NT2/D1 (cell line): Measurements from ENCODE around the gene PPIF.

Experiments
- DNase-seq: peaks from one replicate; pipeline ENCODE4 v3.0.0-alpha.2; 2011; ENCODE audit warnings: low read depth, low spot score
- H3K27me3 ChIP-seq: 2 replicates; pipeline ENCODE4 v1.6.0; 2011; ENCODE audit warnings: mild to moderate bottlenecking; ENCODE audit not compliant: insufficient read length, insufficient read depth
- H3K36me3 ChIP-seq: 2 replicates; pipeline ENCODE4 v1.6.1; 2011; ENCODE audit warnings: mild to moderate bottlenecking, low read length, mixed read lengths; ENCODE audit not compliant: insufficient read depth, insufficient read length
- H3K4me1 ChIP-seq: 2 replicates; pipeline ENCODE4 v1.5.1; 2011; ENCODE audit not compliant: insufficient read depth, insufficient read length
- H3K4me3 ChIP-seq: 2 replicates; pipeline ENCODE4 v1.5.1; 2011; ENCODE audit warnings: low read depth; ENCODE audit not compliant: insufficient read length
- H3K9ac ChIP-seq: 2 replicates; pipeline ENCODE4 v1.6.0; 2011; ENCODE audit warnings: low read depth; ENCODE audit not compliant: insufficient read length
- H3K9me3 ChIP-seq: 2 replicates; pipeline ENCODE4 v1.5.1; 2011; ENCODE audit warnings: mild to moderate bottlenecking, low read length; ENCODE audit not compliant: insufficient read depth
- SUZ12 ChIP-seq: IDR thresholded peaks from 2 replicates; pipeline ENCODE4 v1.6.1; 2011; ENCODE audit not compliant: insufficient read length, insufficient read depth; ENCODE audit errors: extremely low read depth
- YY1 ChIP-seq: IDR thresholded peaks from 2 replicates; pipeline ENCODE4 v1.6.1; 2011; ENCODE audit not compliant: insufficient read length, insufficient read depth
- ZNF274 ChIP-seq: IDR thresholded peaks from 2 replicates; pipeline ENCODE4 v1.6.1; 2011; ENCODE audit warnings: mild to moderate bottlenecking, low read depth, low read length

PPIF gene

DNA sequence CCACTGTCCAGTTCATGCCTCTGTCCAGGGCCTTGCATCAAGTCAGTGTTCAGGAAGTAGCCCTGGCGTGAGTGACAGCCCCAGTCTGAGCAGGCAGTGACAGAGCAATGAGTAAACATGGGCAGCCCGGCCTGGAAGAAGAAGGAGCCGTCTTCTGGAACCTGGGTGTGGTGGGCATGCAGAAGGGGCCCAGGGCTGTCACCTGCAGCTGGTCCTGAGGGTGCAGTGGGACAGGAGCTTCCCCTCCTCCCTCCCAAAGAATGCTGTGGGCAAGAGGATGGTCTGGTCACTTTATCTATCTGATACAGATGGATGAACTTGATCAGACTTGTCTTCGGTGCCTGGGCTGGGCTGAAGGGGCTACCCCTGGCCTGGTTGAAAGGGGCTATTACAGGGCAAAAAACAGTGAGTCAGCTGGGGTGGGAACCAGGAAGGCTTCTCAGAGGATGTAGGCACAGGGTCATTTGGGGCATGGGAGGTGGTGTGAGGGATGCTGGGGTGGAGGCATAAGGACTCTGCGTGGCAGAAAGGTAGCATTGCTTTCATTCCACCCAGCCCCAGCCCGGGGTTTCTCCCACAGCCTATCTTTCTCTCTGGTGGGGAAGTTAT, 42.7 kb upstream of the PPIF start:
- DNase-seq: no peak
- Histone ChIP-seq H3K36me3 (peaks cover 93% of the 10 kb centered on the region), H3K4me1 (no peaks in the 10 kb centered on the region), H3K4me3 (no peak overlapping the region), H3K27me3 (no peaks in the 10 kb centered on the region), H3K9ac (no peak overlapping the region), H3K9me3 (no peaks in the 10 kb centered on the region)
- TF ChIP-seq YY1: no peak
- TF ChIP-seq SUZ12: no peak
- TF ChIP-seq ZNF274: no peak

- no peak overlapping the region for H3K9ac ChIP-seq
- H3K36me3 ChIP-seq: peaks cover 93% of the 10 kb centered on the region
- H3K4me3 ChIP-seq: no peak overlapping the region
- H3K9me3 ChIP-seq: no peaks in the 10 kb centered on the region
- no peak for TF ChIP-seq ZNF274
- TF ChIP-seq YY1: no peak
- no peak for TF ChIP-seq SUZ12
- H3K27me3 ChIP-seq: no peaks in the 10 kb centered on the region
- no peaks in the 10 kb centered on the region for H3K4me1 ChIP-seq
- DNase-seq: no peak
These were observed 41.8 kb upstream of the PPIF start for GRCh38 chr10:79305515-79305914.

GRCh38 chr10:79305988-79306387, 41.3 kb upstream of the PPIF start:
- no peaks in the 10 kb centered on the region for H3K4me1 ChIP-seq
- peaks cover 91% of the 10 kb centered on the region for H3K36me3 ChIP-seq
- H3K27me3 ChIP-seq: no peaks in the 10 kb centered on the region
- no peak for TF ChIP-seq ZNF274
- TF ChIP-seq YY1: no peak
- no peak for TF ChIP-seq SUZ12
- no peak for DNase-seq
- no peak overlapping the region for H3K4me3 ChIP-seq
- H3K9me3 ChIP-seq: no peaks in the 10 kb centered on the region
- no peak overlapping the region for H3K9ac ChIP-seq

GRCh38 chr10:79306644-79307220, 40.5 kb upstream of the PPIF start:
- Histone ChIP-seq H3K9ac (no peak overlapping the region), H3K4me1 (no peaks in the 10 kb centered on the region), H3K27me3 (no peaks in the 10 kb centered on the region), H3K9me3 (no peaks in the 10 kb centered on the region), H3K36me3 (peaks cover 84% of the 10 kb centered on the region), H3K4me3 (no peak overlapping the region)
- TF ChIP-seq ZNF274: no peak
- no peak for TF ChIP-seq YY1
- no peak for TF ChIP-seq SUZ12
- DNase-seq: no peak

- H3K27me3 ChIP-seq: no peaks in the 10 kb centered on the region
- no peak overlapping the region for H3K9ac ChIP-seq
- no peak for DNase-seq
- H3K4me1 ChIP-seq: no peaks in the 10 kb centered on the region
- TF ChIP-seq SUZ12: no peak
- H3K9me3 ChIP-seq: no peaks in the 10 kb centered on the region
- H3K36me3 ChIP-seq: peaks cover 88% of the 10 kb centered on the region
- H3K4me3 ChIP-seq: no peak overlapping the region
These were observed 39.3 kb upstream of the PPIF start for GRCh38 chr10:79308016-79308415.

- no peak overlapping the region for H3K4me3 ChIP-seq
- no peak overlapping the region for H3K9ac ChIP-seq
- no peaks in the 10 kb centered on the region for H3K9me3 ChIP-seq
- H3K4me1 ChIP-seq: no peaks in the 10 kb centered on the region
- TF ChIP-seq ZNF274 (no peak), YY1 (no peak), SUZ12 (no peak)
- H3K36me3 ChIP-seq: peaks cover 88% of the 10 kb centered on the region
- no peak for DNase-seq
- H3K27me3 ChIP-seq: no peaks in the 10 kb centered on the region
These were observed 38.2 kb upstream of the PPIF start for GRCh38 chr10:79308969-79309665.

DNA sequence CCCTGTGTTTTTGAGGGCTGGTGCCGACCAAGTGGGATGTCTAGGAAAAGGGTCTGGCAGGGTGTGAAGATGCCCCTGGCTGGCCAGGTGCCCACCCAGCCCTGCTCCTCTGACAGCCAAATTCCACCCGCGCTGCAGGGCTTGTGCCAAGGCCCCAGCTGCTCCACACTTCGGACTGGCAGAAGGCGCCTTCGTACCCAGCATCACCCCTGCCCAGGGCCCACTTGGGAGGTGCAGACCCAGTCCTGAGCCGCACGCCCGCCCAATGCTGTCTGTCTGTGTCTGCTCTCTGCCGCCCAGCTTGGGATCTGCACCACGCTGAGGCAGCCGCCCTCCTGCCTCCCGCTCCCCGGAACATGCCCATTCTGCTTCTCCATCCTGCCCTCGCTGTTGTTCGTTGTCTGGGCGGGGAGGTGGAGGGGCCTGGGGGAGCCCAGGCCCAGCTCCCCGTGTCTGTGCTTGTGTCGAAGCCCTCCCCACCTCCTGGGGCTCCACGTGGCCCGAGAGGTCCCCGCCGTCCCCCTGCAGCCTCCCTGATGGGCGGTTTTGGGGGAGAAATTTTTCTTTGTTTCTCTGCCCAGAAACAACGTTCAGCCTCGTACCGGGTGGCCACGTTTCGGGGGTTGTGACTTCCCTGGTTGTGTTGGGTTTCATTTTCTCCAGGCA, 36.9 kb upstream of the PPIF start:
- Histone ChIP-seq H3K4me3 (no peak overlapping the region), H3K9me3 (no peaks in the 10 kb centered on the region), H3K9ac (no peak overlapping the region), H3K36me3 (peaks cover 87% of the 10 kb centered on the region), H3K4me1 (no peaks in the 10 kb centered on the region), H3K27me3 (no peaks in the 10 kb centered on the region)
- no peak for DNase-seq
- TF ChIP-seq ZNF274 (no peak), SUZ12 (no peak), YY1 (no peak)
